ENCODE results near the gene FRMD4A. TPM values are rescaled to one million over a fixed set of nuclear protein-coding genes. Genes with fewer than 3 reads are reported as not detected.

The FRMD4A gene
- total RNA-seq, 2 experiments from 2014 or later = 0.17 TPM; not detected in 1

DNA sequence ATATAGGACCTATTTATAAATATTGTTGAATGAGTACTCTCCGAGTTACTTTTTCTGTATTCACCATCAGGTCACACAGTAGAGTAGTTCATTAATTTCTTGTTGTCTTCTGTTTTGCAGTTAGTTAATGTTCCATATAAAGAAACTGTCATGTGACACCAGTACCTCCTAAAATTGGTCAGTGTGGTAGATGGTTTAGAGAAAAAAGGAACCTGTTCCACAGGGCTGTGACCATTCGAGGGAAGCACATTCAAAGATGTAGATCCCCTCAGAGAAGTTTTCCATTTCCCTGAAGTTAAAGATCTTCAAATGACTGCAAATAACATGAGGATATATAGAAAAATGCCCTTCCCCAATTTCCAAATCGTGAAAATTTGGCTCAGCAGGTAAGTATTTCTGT is 698.3 kb downstream of the FRMD4A start:
- H3K27ac ChIP-seq (ENCODE audit: low read depth, low read length, poor library complexity, severe bottlenecking) = no peak overlapping the region
- intact Hi-C loops (cut with micrococcal nuclease; ENCODE audit: unreplicated experiment) = no loop called here
- BruUV-seq (replicated peaks) = no TSS peak
- H3K9me2 ChIP-seq (ENCODE audit: insufficient read depth, low read length) = no peaks in the 10 kb centered on the region
- H2AFZ ChIP-seq (ENCODE audit: low read length) = no peak overlapping the region
- no peak overlapping the region for H3K4me2 ChIP-seq (ENCODE audit: low read length)
- no peak overlapping the region for H3K4me3 ChIP-seq (ENCODE audit: low read depth, low read length, poor library complexity, severe bottlenecking)
- peaks cover 6% of the 10 kb centered on the region; the same call in 1 of the 2 replicates for H3K36me3 ChIP-seq (ENCODE audit: insufficient read depth, low read length)
- DNase-seq (ENCODE audit: low spot score) = no peak
- H3K4me1 ChIP-seq (ENCODE audit: insufficient read depth, low read length, poor library complexity, severe bottlenecking) = no peaks in the 10 kb centered on the region
- no peaks in the 10 kb centered on the region for H3K9me3 ChIP-seq (ENCODE audit: low read length)
- H4K20me1 ChIP-seq (ENCODE audit: insufficient read depth, low read length) = no peaks in the 10 kb centered on the region
- POLR2A ChIA-PET = no interaction called here
- CTCF ChIA-PET (ENCODE audit: unreplicated experiment) = no interaction called here
- TF ChIP-seq, protein P1, sequence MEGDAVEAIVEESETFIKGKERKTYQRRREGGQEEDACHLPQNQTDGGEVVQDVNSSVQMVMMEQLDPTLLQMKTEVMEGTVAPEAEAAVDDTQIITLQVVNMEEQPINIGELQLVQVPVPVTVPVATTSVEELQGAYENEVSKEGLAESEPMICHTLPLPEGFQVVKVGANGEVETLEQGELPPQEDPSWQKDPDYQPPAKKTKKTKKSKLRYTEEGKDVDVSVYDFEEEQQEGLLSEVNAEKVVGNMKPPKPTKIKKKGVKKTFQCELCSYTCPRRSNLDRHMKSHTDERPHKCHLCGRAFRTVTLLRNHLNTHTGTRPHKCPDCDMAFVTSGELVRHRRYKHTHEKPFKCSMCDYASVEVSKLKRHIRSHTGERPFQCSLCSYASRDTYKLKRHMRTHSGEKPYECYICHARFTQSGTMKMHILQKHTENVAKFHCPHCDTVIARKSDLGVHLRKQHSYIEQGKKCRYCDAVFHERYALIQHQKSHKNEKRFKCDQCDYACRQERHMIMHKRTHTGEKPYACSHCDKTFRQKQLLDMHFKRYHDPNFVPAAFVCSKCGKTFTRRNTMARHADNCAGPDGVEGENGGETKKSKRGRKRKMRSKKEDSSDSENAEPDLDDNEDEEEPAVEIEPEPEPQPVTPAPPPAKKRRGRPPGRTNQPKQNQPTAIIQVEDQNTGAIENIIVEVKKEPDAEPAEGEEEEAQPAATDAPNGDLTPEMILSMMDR (conservative IDR thresholded peaks at IDR 0.05; ENCODE audit: low read length) = no peak
- TF ChIP-seq EZH2phosphoT487 (IDR thresholded peaks at IDR 0.05; ENCODE audit: borderline replicate concordance, low read depth, low read length) = no peak
- H3K79me2 ChIP-seq (ENCODE audit: insufficient read depth, low read depth, low read length) = no peaks in the 10 kb centered on the region

DNA sequence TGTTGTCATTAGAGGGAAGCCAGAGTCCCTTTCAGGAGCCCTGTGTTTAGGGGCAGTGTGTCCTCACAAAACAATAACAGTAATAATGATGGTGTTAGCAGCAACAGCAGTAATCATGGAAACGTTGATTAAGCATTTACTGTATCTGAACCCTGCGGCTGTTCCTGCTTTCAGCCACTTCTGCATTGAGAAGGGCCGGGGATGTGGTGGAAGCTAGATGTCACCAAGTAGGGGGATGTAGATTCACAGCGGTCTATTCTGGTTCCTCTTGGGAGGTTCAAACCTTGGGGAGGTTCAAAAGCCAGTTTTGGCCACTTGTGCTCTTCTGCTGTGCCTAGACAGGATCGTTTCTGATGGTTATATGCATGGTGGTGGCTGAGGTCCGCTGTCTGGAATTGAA is 699.1 kb downstream of the FRMD4A start:
- CTCF ChIA-PET (ENCODE audit: unreplicated experiment) = no interaction called here
- DNase-seq (ENCODE audit: low spot score) = no peak
- no peaks in the 10 kb centered on the region for H3K4me1 ChIP-seq (ENCODE audit: insufficient read depth, low read length, poor library complexity, severe bottlenecking)

GRCh38 chr10:13630231-13630630 is 700.5 kb downstream of the FRMD4A start:
- intact Hi-C loops (cut with micrococcal nuclease; ENCODE audit: unreplicated experiment) = no loop called here
- Histone ChIP-seq H3K27ac (ENCODE audit: low read depth, low read length, poor library complexity, severe bottlenecking) (no peak overlapping the region), H4K20me1 (ENCODE audit: insufficient read depth, low read length) (no peaks in the 10 kb centered on the region), H2AFZ (ENCODE audit: low read length) (no peak overlapping the region), H3K36me3 (ENCODE audit: insufficient read depth, low read length) (peaks cover 6% of the 10 kb centered on the region; the same call in 1 of the 2 replicates), H3K9me3 (ENCODE audit: low read length) (no peaks in the 10 kb centered on the region), H3K79me2 (ENCODE audit: insufficient read depth, low read depth, low read length) (no peaks in the 10 kb centered on the region), H3K4me2 (ENCODE audit: low read length) (no peak overlapping the region), H3K9me2 (ENCODE audit: insufficient read depth, low read length) (no peaks in the 10 kb centered on the region), H3K4me1 (ENCODE audit: insufficient read depth, low read length, poor library complexity, severe bottlenecking) (no peaks in the 10 kb centered on the region), H3K4me3 (ENCODE audit: low read depth, low read length, poor library complexity, severe bottlenecking) (no peak overlapping the region)
- BruUV-seq (replicated peaks) = no TSS peak
- DNase-seq (ENCODE audit: low spot score) = no peak
- TF ChIP-seq, protein P1 (conservative IDR thresholded peaks at IDR 0.05; ENCODE audit: low read length) = no peak
- no peak for TF ChIP-seq EZH2phosphoT487 (IDR thresholded peaks at IDR 0.05; ENCODE audit: borderline replicate concordance, low read depth, low read length)
- ChIA-PET CTCF (ENCODE audit: unreplicated experiment) (no interaction called here), POLR2A (interaction anchor here (1.1 kb wide), 1 partner anchor 11 kb away, joined by 3 read pairs; no protein-coding TSS in a partner anchor)

More for the DNA sequence above, 699.1 kb downstream of the FRMD4A start:
- POLR2A ChIA-PET = no interaction called here
- H4K20me1 ChIP-seq (ENCODE audit: insufficient read depth, low read length) = no peaks in the 10 kb centered on the region
- no peak overlapping the region for H3K4me2 ChIP-seq (ENCODE audit: low read length)
- H3K27ac ChIP-seq (ENCODE audit: low read depth, low read length, poor library complexity, severe bottlenecking) = no peak overlapping the region
- no peaks in the 10 kb centered on the region for H3K79me2 ChIP-seq (ENCODE audit: insufficient read depth, low read depth, low read length)
- no TSS peak for BruUV-seq (replicated peaks)
- no peak overlapping the region for H2AFZ ChIP-seq (ENCODE audit: low read length)
- no peak overlapping the region for H3K4me3 ChIP-seq (ENCODE audit: low read depth, low read length, poor library complexity, severe bottlenecking)
- H3K9me3 ChIP-seq (ENCODE audit: low read length) = no peaks in the 10 kb centered on the region
- peaks cover 6% of the 10 kb centered on the region; the same call in 1 of the 2 replicates for H3K36me3 ChIP-seq (ENCODE audit: insufficient read depth, low read length)
- H3K9me2 ChIP-seq (ENCODE audit: insufficient read depth, low read length) = no peaks in the 10 kb centered on the region
- intact Hi-C loops (cut with micrococcal nuclease; ENCODE audit: unreplicated experiment) = no loop called here
- no peak for TF ChIP-seq EZH2phosphoT487 (IDR thresholded peaks at IDR 0.05; ENCODE audit: borderline replicate concordance, low read depth, low read length)
- TF ChIP-seq, protein P1 (conservative IDR thresholded peaks at IDR 0.05; ENCODE audit: low read length) = no peak
